Measurements from ENCODE around the gene ASTN2.

GRCh38 chr9:117461386-117461785 lies 46.5 kb upstream of the ASTN2 start:
- TF ChIP-seq POLR2A (IDR thresholded peaks at IDR 0.05) (no peak), CTCF (IDR thresholded peaks at IDR 0.05) (no peak), POLR2AphosphoS5 (IDR thresholded peaks at IDR 0.05) (no peak)

All from sigmoid colon (tissue), 4 donors.